ENCODE data around the gene SNAPC5.
"Not testable (repeated sequence)": the region's sequence is repeated elsewhere in the genome, so short reads cannot be mapped to it uniquely, and the experiment has no call there.

SNAPC5 gene, protein sequence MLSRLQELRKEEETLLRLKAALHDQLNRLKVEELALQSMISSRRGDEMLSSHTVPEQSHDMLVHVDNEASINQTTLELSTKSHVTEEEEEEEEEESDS

DNA sequence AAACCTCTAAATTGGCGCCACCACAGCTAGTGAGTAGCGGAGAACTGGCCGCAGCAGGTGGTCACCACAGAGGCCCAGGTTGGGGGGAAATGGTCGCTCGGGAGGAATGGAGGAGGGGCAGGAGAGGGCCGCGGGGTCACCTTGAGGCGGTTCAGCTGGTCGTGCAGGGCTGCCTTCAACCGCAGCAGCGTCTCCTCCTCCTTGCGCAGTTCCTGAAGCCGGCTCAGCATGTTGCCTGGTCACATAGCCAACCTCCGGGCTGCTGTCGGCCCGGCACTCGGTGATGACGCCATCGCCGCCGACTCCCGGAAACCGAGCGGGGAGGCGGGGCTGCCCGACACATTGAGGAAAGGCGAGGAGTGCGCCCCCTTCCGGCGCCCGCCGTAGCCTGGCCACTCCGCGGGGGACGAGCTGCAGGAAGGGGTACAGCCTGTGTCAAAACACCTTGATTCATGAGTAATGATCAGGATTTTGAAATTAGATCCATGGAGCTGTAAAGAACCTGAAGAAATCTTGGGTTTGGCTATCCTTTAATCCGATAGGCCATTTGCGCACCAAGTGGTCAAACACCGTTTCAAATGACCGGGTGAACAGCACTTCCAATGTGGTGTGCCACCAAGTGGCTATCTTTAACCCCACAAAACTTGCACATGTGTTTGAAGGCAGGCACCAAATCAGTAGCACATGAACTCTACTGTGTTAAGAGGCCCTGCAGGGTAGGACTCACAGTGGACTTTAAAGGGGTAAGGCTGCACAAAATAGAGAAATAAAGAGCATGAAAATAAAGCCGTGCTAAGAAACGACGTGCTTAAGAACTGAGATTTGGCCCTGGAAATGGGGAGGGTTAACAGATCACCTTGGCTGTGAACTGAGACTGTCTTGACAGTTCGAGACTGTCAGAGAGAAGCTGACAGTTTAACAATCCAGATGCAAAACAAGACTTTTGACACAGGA is at the start of gene SNAPC5:
Gene SNAPC5, minus strand, starts transcription at position 261 of the 954 bp plus-strand sequence. Its CDS starts 31 bp downstream, at position 230.
- DNase-seq: peak; percentile 27

DNA sequence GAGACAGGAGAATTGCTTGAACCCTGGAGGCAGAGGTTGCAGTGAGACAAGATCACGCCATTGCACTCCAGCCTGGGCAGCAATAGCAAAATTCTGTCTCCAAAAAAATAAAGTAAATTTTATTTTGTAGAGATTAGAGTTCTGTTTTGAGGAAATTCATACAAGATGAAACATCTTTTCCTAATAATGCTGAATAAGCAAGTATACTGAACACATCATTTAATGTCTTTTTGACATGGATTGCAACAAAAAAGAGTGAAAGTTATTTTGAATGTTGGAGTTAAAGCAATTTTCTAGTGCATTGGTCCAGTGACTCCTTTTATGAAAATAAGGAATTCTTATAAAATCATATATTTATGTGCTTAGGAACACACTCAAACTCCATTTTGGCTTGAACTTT is 47.7 kb upstream of the SNAPC5 start:
- no peak for DNase-seq

DNA sequence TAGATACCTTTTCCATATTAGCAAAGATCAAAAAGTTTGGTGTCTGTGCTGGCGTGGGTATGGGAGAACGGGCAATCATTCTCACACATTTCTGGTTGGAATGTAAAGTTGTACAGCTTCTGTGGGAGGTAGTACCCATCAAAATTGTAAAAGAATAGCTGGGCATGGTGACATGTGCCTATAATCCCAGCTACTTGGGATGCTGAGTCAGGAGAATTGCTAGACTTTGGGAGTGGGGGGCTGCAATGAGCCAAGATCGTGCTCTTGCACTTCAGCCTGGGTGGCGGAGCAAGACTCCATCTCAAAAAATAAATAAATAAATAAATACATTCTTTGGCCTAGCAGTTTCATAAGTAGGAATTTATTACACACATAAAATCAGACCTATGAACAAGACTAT is 45.3 kb upstream of the SNAPC5 start:
- DNase-seq: no peak

DNA sequence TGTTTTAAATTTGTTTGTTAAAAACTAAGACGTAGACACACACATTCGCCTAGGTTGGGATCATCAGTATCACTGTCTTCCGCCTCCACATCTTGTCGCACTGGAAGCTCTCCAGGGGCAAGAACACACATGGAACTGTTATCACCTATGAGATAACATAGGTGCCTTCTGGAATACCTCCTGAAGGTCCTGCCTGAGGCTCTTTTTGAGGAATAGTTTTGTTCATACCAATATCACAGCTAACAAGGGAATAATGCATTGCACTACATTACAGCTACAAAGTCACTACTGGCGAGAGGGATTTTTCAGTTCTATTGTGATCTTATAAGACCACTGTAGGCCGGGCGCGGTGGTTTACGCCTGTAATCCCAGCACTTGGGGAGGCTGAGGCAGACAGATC is 37.5 kb upstream of the SNAPC5 start:
- DNase-seq: no peak

DNA sequence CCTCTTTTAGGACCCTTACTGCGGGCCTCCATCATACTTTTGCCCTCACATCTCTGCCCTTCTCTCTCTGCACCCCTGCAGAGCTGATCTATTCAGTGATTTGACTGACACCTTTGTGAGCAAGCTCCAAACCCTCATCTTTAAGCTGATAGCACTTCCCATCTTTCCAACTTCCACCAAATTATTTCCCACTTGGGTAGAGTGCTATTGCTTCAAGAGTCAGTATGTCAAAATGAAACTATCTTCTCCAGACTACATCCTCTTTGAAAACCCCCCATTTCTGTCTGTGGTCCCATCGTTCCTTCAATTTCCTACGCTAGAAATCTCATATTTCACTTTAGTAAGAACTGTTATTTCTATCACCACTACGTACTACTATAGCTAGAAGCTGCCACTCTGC is 27.3 kb upstream of the SNAPC5 start:
- DNase-seq: no peak

DNA sequence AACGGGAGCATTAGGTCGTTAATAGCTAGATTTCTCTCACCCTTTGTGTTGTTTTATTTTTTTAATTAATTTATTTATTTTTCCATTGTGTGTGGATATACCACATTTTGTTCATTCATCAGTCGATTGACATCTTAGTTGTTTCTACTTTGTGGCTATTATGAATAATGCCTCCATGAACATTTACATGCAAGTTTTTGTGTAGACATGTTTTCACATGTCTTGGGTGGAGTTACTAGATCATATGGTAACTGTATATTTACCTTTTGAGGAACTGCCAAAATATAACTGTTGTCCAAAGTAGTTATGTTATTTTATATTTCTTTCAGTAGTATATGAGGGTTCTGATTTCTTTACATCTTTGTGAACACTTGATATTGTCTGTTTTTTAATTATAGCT is 26.4 kb upstream of the SNAPC5 start:
- DNase-seq: no peak

DNA sequence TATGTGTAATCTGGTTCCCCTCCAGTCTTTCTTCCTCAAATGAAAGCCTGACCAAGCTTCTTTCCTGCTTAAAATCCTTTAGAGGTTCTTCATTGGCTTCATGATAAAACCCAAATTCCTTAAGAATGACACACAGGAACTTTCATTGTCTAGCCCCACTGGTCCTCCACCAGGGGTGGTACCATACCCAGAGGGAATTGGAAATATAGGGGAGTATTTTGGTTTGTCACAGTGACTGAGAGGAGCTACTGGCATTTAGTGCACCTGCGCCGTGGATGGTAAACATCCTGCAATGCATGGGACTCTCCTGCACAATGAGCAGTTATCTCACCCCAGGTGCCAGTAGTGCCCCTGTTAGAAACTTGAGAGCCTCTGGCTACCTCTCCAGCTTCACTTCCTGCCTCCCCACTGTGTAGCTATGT is 18.4 kb upstream of the SNAPC5 start:
- no peak for DNase-seq

DNA sequence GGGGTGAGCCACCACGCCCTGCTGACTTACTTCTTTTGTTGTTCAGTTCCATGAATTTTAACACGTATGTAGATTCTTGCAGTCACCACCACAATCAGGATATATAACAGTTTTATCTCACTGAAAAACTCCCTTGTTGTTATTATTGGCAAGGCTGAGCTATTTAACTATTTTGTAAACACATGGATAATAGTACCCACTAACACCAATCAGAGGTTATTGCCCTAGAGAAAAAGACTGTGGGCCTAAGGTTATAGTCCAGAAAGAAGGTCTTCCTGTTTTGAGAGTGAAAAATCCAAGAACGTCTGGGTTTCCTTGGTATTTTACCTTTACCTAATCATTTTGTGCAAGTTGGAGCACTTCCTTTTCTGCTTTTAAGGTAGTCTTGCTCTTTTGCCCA is 17.0 kb upstream of the SNAPC5 start:
- DNase-seq: no peak

DNA sequence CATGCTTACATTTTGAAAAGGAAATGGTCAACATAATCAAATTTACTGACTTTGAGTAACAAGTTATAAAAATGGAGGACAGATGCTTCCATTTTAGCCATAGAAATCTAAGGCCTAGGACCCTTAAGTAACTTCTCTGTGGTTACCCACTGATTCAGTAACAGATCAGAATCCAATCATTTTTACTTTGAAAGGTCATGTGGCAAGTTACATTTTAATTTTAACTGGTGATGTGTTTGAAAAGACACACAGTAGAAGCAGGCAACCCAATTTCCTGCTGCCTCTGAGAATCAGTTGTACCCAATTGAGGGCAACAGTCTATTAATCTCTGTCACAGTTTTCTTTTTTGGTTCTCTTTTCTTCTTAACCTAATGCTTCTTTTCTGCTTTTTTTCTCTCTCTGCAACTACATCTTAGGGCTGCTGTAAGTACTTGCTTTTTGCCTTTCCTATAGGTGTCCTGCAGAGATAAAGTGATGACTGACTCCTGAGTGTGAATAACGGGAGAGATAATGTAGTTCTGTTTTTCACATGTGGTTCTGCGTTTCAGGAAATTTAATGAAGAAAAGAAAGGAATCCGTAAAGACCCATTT is 10.8 kb upstream of the SNAPC5 start:
- no peak for DNase-seq

DNA sequence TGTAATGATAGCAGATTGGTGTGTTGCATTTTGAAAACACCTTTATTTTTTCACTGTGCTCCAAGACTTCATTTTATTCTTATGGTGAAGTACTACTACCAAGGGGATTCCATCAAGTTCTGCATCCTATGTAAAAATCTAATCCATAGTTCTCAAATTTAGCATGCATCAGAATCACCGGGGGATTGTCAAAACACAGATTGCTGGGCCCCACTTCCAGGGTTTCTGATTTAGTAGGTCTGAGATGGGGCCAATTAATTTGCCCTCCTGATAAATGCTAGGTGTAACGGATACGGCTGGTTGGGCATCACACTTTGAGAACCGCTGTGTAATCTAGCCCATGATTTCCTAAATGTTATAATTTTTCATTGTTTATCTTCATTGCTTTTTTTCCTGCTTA is 8.3 kb upstream of the SNAPC5 start:
- no peak for DNase-seq

DNA sequence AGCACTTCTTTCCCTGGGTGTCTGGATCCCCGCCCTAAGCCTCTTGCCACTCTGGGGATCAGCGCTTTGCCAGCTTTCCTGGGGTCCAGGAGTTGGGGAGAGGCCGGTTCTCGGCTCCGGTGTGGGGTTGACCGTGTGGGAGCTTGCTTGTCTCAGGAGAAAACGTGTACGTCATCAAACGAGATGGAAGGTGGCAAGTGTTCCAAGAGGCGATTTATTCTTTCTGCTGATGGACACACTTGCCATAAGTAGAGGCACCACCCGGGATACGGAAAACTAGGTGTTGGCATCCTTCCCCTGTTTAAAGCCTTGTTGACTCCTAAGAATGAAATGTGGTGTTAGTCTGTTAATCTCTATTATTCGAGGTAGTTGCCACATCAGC is 7.9 kb upstream of the SNAPC5 start:
- no peak for DNase-seq

DNA sequence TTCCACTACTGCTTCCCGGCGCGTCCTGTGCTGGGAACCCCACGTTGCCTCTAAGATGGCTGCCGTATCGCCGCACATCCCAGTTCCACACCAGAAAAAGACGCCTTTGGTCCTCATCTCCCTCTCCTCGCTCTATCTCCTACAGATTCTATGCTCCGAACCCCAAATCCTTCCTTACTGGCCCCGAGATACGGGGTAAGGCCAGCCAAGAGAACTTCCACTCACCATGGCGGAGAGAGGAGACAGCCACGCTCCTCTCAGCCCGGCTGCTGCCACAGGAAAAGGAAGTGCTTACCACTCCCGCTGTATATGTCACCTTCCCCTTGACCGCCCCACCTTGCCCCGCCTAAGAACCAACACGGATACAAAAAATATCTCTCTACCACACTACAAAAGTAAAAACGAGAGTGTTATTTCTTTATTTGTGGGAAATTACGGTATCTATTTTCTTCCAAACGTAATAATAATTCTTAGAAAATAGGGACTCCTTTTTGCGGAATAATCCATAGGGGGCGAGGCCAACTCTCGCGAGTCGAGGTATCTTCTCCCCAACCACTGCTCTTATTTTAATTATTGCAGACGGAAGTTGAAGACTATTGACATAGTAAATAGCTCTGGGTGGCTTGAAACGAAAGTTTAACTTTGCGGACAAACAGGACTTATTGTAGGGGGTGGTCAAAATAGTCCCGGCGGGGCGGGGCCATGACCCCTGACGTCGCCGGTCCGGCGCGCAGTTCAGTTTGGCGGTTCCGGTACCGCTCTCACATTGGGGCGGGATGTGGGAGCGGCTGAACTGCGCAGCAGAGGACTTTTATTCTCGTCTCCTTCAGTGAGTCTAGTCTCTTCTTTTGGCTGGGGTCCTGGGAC is 7.2 kb upstream of the SNAPC5 start, which contains the start of the genes RPL4 and ZWILCH:
Gene RPL4, minus strand, starts transcription at position 293 of the 867 bp plus-strand sequence. Its CDS starts 65 bp downstream, at position 228.
Gene ZWILCH, plus strand, starts transcription at position 764 of the 867 bp plus-strand sequence. Its CDS starts 13 bp downstream, at position 777.
- DNase-seq: no peak

DNA sequence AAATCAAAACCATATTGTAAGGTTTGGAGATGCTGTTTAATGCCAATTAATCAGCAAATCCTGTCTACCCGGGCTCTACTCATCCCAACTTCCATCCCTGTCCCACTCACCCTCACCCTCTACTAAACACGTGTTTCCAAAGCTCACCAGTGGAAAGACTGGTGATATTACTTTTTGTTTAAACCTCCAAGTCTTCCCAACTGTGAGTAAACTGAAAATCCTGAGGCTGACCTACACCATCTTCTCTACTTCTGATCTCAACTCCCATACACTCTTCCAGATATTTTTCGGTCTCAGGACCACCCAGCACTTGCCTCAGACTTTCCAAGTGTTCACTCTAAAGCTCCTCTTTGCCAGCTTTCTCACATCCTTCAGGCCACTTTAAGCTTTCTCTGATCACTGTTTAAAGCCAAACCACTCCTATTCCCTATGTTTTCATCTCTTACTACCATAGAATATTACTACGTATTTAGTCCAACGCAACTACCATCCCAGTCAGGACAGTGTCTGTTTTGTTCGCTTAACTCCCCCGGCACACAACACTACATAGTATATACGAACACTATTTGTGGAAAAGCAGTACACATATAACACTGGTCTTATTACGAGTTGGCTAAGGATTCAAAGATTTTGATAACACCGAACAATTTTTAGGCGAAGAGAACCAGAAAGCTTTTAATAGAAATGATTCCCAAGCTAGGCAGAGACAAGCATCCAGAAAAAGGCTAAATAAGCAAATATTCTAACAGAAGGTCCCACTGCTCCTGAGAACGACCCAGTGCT is 6.4 kb upstream of the SNAPC5 start:
- DNase-seq: no peak

DNA sequence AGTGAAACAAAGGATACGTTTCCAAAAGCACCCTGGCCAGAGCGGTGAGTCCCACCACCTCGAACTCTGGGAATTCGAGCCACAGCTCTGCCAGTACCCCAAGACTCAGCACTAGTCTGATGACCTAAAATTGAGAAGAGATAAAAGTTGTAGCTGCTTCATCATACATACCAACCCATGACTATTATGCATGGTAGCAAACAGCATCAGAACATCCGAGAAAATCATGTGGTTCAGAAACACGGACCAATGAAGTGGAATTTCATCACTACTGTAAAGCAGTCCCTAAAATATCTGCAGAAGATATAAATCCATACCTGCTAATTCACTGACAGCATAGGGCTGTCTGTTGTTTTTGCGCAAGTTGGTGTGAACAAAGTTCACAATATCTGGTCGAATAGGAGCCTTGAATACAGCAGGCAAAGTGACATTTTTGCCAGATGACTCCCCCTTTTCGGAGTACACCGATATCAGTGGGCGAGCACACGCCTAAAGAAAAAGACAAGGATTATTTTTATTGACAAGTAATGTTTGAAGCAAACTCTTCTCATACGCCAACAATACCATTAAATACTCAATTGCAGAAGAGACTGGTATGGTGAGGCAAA is 5.6 kb upstream of the SNAPC5 start:
- not testable (repeated sequence) for DNase-seq

DNA sequence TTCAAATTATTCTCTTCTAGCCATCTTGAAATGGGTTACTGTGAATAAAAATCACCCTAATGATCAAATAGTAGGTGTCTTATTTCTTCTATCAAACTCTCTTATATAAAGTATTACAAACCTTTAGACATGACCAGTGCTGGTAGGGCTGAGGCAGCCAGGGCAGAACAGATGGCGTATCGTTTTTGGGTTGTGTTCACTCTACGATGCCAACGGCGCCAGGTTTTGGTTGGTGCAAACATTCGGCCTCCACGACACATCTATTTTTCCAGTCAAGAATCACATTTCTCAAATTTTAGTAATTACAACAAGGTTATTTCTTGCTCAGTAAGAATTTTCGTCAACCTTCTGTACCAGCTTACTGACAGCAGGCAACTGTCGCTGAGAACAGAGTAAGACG is 4.9 kb upstream of the SNAPC5 start:
- DNase-seq: no peak

DNA sequence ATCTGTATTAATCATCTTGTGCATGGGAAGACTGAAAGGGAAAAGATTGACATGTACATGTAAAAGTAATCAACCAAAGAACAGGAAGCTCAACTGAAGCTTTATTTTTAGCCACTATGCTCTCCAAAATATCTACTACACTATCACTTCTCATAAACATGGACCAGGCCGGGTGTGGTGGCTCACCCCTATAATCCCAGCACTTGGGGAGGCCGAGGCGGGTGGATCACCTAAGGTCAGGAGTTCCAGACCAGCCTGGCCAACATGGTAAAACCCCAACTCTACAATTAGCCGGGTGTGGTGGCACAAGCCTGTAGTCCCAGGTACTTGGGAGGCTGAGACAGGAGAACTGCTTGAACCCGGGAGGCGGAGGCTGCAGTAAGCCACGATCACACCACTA is 2.8 kb upstream of the SNAPC5 start:
- not testable (repeated sequence) for DNase-seq

DNA sequence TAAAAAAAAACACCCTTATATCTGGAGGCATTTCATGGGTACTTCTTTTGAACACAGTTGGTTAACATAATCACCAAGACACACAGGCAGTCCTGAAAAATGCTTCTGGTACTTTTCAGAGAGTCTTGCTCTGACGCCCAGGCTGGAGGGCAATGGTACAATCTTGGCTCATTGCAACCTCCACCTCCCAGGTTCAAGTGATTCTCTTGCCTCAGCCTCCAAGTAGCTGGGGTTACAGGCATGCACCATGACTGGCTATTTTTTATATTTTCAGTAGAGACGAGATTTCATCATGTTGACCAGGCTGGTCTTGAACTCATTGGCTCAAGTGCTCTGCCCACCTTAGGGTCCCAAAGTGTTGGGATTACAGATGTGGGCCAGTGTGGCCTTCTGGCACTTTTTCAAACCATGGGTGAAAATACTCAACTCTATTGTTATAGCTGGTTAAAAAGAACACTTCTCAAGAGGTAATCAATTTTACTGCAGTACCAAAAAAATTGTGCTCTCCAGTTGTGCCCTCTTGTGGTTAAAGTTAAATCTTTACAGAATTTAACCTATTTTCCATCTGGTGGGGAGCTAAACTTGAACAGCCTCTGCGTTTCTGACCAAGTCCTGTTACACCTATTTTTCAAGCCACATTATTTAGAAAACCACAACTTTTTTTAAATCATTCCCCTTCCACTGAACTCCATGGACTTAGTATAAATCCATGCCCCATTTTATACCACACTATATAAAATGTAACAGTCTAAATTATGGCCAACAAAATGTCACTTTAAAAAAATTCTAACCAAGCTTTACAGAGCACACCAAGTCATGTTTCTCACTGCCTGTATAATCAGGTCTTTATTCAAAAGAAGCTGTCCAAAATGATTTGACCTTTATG is 1.2 kb upstream of the SNAPC5 start:
- no peak for DNase-seq

DNA sequence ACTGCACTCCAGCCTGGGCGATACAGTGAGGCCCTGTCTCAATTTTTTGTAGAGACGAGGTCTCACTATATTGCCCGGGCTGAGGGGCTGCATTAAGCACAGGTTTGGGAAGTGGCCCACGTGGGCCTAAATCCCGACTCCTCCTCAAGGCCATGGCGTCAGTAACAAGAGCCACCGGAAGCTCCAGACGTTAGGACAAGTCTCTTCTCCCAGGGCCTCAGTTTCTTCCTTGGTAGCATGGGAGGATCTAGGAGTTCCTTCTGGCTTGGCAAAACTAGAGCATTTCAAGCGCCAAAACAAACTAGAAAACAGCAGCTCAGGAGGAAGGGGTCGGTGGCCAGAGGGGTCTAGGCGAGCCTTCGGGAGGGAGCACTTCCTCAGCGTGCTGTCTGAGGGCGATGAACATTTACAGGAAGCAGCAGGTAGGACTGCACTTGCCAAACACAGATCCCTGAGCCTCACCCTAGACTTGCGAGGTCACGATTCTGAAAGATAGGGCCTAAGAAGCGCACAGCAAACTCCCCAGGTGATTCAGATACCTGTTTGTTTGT is 536 bp downstream of the SNAPC5 start:
- no peak for DNase-seq

DNA sequence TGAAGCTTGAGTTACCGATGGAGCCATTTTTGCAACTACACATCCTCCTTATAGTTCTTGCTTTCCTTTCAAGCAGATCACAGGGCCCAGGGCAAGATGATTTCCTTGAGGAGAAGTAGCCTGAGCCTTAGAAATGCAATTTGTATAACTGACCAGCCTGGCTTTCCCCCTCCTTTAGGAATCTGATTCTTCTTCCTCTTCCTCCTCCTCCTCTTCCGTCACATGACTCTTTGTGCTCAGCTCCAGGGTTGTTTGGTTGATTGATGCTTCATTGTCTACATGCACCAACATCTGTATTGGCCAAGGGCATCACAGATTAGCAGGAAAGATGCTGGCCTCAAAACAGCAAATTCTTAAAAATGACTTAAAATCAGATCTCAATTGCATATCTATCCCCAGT is 3.3 kb downstream of the SNAPC5 start:
- DNase-seq: no peak

DNA sequence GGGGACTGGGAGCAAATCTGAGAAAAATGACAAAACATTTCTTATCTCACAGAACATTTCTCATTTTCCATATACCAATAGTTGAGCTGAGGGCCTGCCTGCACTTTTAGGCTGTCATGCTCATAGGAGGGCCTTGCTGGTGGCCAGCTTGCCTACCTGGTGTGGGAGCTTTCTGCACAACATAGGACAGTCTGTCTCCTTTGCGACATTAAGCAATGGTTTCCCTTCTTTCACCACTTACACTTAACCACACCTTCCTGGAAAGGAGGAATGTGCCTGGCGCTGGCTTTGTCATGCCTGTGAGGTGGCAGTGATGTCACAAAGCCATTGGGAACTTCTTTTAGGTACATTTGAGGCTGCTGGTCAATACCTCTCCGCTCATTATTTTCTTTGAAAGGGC is 5.7 kb downstream of the SNAPC5 start:
- DNase-seq: no peak
